ENCODE data around the gene MCU. TPM values are rescaled to one million over a fixed set of nuclear protein-coding genes. Genes with fewer than 3 reads are reported as not detected.
"Not testable (repeated sequence)": the region's sequence is repeated elsewhere in the genome, so short reads cannot be mapped to it uniquely, and the experiment has no call there.

MCU gene
- total RNA-seq, 2 donors from 2014 or later = 12.6 to 14.4 TPM

- Mint-ChIP-seq H3K27ac (no peak overlapping the region), H3K4me3 (no peak overlapping the region), H3K27me3 (no peaks in the 10 kb centered on the region), H3K4me1 (peaks cover 7% of the 10 kb centered on the region), H3K36me3 (ENCODE audit: low read depth) (peaks cover 3% of the 10 kb centered on the region)
- no peaks in the 10 kb centered on the region for H3K9me3 ChIP-seq (ENCODE audit: control insufficient read depth, low read length, poor library complexity, severe bottlenecking)
- ATAC-seq = no peak
- no peak for DNase-seq
These were observed 52.6 kb downstream of the MCU start for GRCh38 chr10:72744566-72744965.

GRCh38 chr10:72746426-72747363 lies 54.8 kb downstream of the MCU start:
- Mint-ChIP-seq H3K27me3 (no peaks in the 10 kb centered on the region), H3K4me3 (no peak overlapping the region), H3K27ac (no peak overlapping the region), H3K36me3 (ENCODE audit: low read depth) (peaks cover 3% of the 10 kb centered on the region), H3K4me1 (peaks cover 4% of the 10 kb centered on the region)
- H3K9me3 ChIP-seq (ENCODE audit: control insufficient read depth, low read length, poor library complexity, severe bottlenecking) = no peaks in the 10 kb centered on the region
- DNase-seq (no peak), ATAC-seq (no peak)

GRCh38 chr10:72747521-72747920 lies 55.6 kb downstream of the MCU start:
- ATAC-seq = no peak
- Mint-ChIP-seq H3K27ac (no peak overlapping the region), H3K4me1 (peaks cover 5% of the 10 kb centered on the region), H3K4me3 (no peak overlapping the region), H3K36me3 (ENCODE audit: low read depth) (peaks cover 3% of the 10 kb centered on the region), H3K27me3 (no peaks in the 10 kb centered on the region)
- H3K9me3 ChIP-seq (ENCODE audit: control insufficient read depth, low read length, poor library complexity, severe bottlenecking) = no peaks in the 10 kb centered on the region
- no peak for DNase-seq

- Mint-ChIP-seq H3K36me3 (ENCODE audit: low read depth) (no peaks in the 10 kb centered on the region), H3K27ac (no peak overlapping the region), H3K4me3 (no peak overlapping the region), H3K4me1 (peaks cover 15% of the 10 kb centered on the region), H3K27me3 (no peaks in the 10 kb centered on the region)
- ATAC-seq (peak; percentile 39), DNase-seq (no peak)
- H3K9me3 ChIP-seq (ENCODE audit: control insufficient read depth, low read length, poor library complexity, severe bottlenecking) = no peaks in the 10 kb centered on the region
These were observed 61.9 kb downstream of the MCU start for GRCh38 chr10:72753760-72754231.

- no peaks in the 10 kb centered on the region for H3K9me3 ChIP-seq (ENCODE audit: control insufficient read depth, low read length, poor library complexity, severe bottlenecking)
- Mint-ChIP-seq H3K36me3 (ENCODE audit: low read depth) (no peaks in the 10 kb centered on the region), H3K27me3 (no peaks in the 10 kb centered on the region), H3K27ac (no peak overlapping the region), H3K4me3 (no peak overlapping the region), H3K4me1 (peaks cover 15% of the 10 kb centered on the region)
- ATAC-seq = no peak
- no peak for DNase-seq
These were observed 62.5 kb downstream of the MCU start for GRCh38 chr10:72754275-72755032.

GRCh38 chr10:72756674-72757385 lies 64.9 kb downstream of the MCU start:
- H3K4me3 Mint-ChIP-seq = no peak overlapping the region
- ATAC-seq (no peak), DNase-seq (no peak)
- no peaks in the 10 kb centered on the region for H3K9me3 ChIP-seq (ENCODE audit: control insufficient read depth, low read length, poor library complexity, severe bottlenecking)
- no peak overlapping the region for H3K27ac Mint-ChIP-seq
- H3K36me3 Mint-ChIP-seq (ENCODE audit: low read depth) = no peaks in the 10 kb centered on the region
- H3K27me3 Mint-ChIP-seq = no peaks in the 10 kb centered on the region
- H3K4me1 Mint-ChIP-seq = peaks cover 15% of the 10 kb centered on the region

GRCh38 chr10:72757732-72758131 lies 65.8 kb downstream of the MCU start:
- Mint-ChIP-seq H3K36me3 (ENCODE audit: low read depth) (no peaks in the 10 kb centered on the region), H3K4me3 (no peak overlapping the region), H3K27me3 (no peaks in the 10 kb centered on the region), H3K27ac (no peak overlapping the region), H3K4me1 (peaks cover 12% of the 10 kb centered on the region)
- no peaks in the 10 kb centered on the region for H3K9me3 ChIP-seq (ENCODE audit: control insufficient read depth, low read length, poor library complexity, severe bottlenecking)
- no peak for ATAC-seq
- no peak for DNase-seq

- H3K36me3 Mint-ChIP-seq (ENCODE audit: low read depth); H3K27ac Mint-ChIP-seq; H3K27me3 Mint-ChIP-seq: not testable (repeated sequence)
These were observed 67.0 kb downstream of the MCU start for GRCh38 chr10:72758930-72759329.

GRCh38 chr10:72759584-72759983 lies 67.6 kb downstream of the MCU start:
- Mint-ChIP-seq H3K27me3 (no peaks in the 10 kb centered on the region), H3K27ac (no peak overlapping the region), H3K4me3 (no peak overlapping the region), H3K36me3 (ENCODE audit: low read depth) (peaks cover 3% of the 10 kb centered on the region), H3K4me1 (peaks cover 6% of the 10 kb centered on the region)
- no peak for ATAC-seq
- H3K9me3 ChIP-seq (ENCODE audit: control insufficient read depth, low read length, poor library complexity, severe bottlenecking) = no peaks in the 10 kb centered on the region
- DNase-seq = no peak

More at GRCh38 chr10:72758930-72759329, 67.0 kb downstream of the MCU start:
- not testable (repeated sequence) for H3K4me3 Mint-ChIP-seq; ATAC-seq; H3K9me3 ChIP-seq (ENCODE audit: control insufficient read depth, low read length, poor library complexity, severe bottlenecking); DNase-seq; H3K4me1 Mint-ChIP-seq

GRCh38 chr10:72761498-72761897 lies 69.6 kb downstream of the MCU start:
- H3K4me3 Mint-ChIP-seq = no peak overlapping the region
- H3K36me3 Mint-ChIP-seq (ENCODE audit: low read depth) = peaks cover 3% of the 10 kb centered on the region
- peaks cover 6% of the 10 kb centered on the region for H3K4me1 Mint-ChIP-seq
- ATAC-seq (no peak), DNase-seq (no peak)
- no peak overlapping the region for H3K27ac Mint-ChIP-seq
- H3K9me3 ChIP-seq (ENCODE audit: control insufficient read depth, low read length, poor library complexity, severe bottlenecking) = no peaks in the 10 kb centered on the region
- H3K27me3 Mint-ChIP-seq = no peaks in the 10 kb centered on the region

- no peaks in the 10 kb centered on the region for H3K27me3 Mint-ChIP-seq
- DNase-seq (no peak), ATAC-seq (no peak)
- H3K4me3 Mint-ChIP-seq = no peak overlapping the region
- H3K9me3 ChIP-seq (ENCODE audit: control insufficient read depth, low read length, poor library complexity, severe bottlenecking) = no peaks in the 10 kb centered on the region
- no peak overlapping the region for H3K27ac Mint-ChIP-seq
- peaks cover 4% of the 10 kb centered on the region for H3K4me1 Mint-ChIP-seq
- peaks cover 3% of the 10 kb centered on the region for H3K36me3 Mint-ChIP-seq (ENCODE audit: low read depth)
These were observed 70.1 kb downstream of the MCU start for GRCh38 chr10:72762042-72762441.

GRCh38 chr10:72763201-72763600 lies 71.3 kb downstream of the MCU start:
- Mint-ChIP-seq H3K27me3 (no peaks in the 10 kb centered on the region), H3K4me3 (no peak overlapping the region), H3K36me3 (ENCODE audit: low read depth) (peaks cover 3% of the 10 kb centered on the region), H3K4me1 (no peaks in the 10 kb centered on the region), H3K27ac (no peak overlapping the region)
- H3K9me3 ChIP-seq (ENCODE audit: control insufficient read depth, low read length, poor library complexity, severe bottlenecking) = no peaks in the 10 kb centered on the region
- DNase-seq = no peak
- no peak for ATAC-seq

GRCh38 chr10:72764151-72764550 lies 72.2 kb downstream of the MCU start:
- peaks cover 3% of the 10 kb centered on the region for H3K36me3 Mint-ChIP-seq (ENCODE audit: low read depth)
- H3K9me3 ChIP-seq (ENCODE audit: control insufficient read depth, low read length, poor library complexity, severe bottlenecking) = no peaks in the 10 kb centered on the region
- no peaks in the 10 kb centered on the region for H3K27me3 Mint-ChIP-seq
- no peaks in the 10 kb centered on the region for H3K4me1 Mint-ChIP-seq
- no peak overlapping the region for H3K4me3 Mint-ChIP-seq
- H3K27ac Mint-ChIP-seq = no peak overlapping the region
- ATAC-seq (no peak), DNase-seq (no peak)
